Activated T-helper 1 cell treated with anti-CD3 and anti-CD28 coated beads, Interleukin-12 subunit alpha, Interleukin-12 subunit beta, Interleukin-2, Interleukin-4 antibody, amounts not matched to agents 30 ng/mL and 10 ng/mL and 1 ng/mL, durations not matched to agents 14 hours and 24 hours and 36 hours (primary cell): ENCODE measurements around the gene BYSL. TPM values are rescaled to one million over a fixed set of nuclear protein-coding genes. Genes with fewer than 3 reads are reported as not detected.

Experiments used
- DNase-seq: peaks from one replicate; pipeline ENCODE4 v3.0.0; 2021; ENCODE audit warnings: low spot score
- H3K27ac Mint-ChIP-seq: one replicate; pipeline ENCODE4 v1.8.0; 2021; ENCODE audit warnings: mild to moderate bottlenecking, mixed read lengths
- H3K27me3 Mint-ChIP-seq: one replicate; pipeline ENCODE4 v1.8.0; 2022; ENCODE audit warnings: mild to moderate bottlenecking, moderate library complexity, mixed read lengths; ENCODE audit not compliant: insufficient read depth
- H3K36me3 Mint-ChIP-seq: one replicate; pipeline ENCODE4 v1.8.0; 2021; ENCODE audit warnings: low read depth, mixed read lengths
- H3K4me1 Mint-ChIP-seq: one replicate; pipeline ENCODE4 v1.8.0; 2021; ENCODE audit warnings: low read depth, mixed read lengths
- H3K4me3 Mint-ChIP-seq: one replicate; pipeline ENCODE4 v1.8.0; 2021; ENCODE audit warnings: mild to moderate bottlenecking, moderate library complexity, mixed read lengths
- H3K9me3 Mint-ChIP-seq: one replicate; pipeline ENCODE4 v1.8.0; 2021; ENCODE audit warnings: mixed read lengths
- intact Hi-C: fragments of 100-400 bp; cut with micrococcal nuclease; formaldehyde crosslinking; loops from one replicate; pipeline ENCODE4 v1.15.1; 2024
- total RNA-seq: library from RNA; stranded (reverse); gene quantifications from 2 replicates; pipeline ENCODE4 v1.2.3, GENCODE V29; 2022

Gene BYSL
- total RNA-seq, 1 donor from 2014 or later = 88.5 TPM

GRCh38 chr6:41927253-41927652 lies 6.0 kb downstream of the BYSL start:
- Mint-ChIP-seq H3K27ac (no peak overlapping the region), H3K27me3 (no peaks in the 10 kb centered on the region), H3K4me1 (peaks cover 52% of the 10 kb centered on the region), H3K36me3 (peaks cover 58% of the 10 kb centered on the region), H3K4me3 (no peak overlapping the region), H3K9me3 (no peaks in the 10 kb centered on the region)
- intact Hi-C loops = loop anchor here (10.0 kb wide), 1 partner anchor 638 kb away; the partner anchor contains the start of gene UBR2
- no peak for DNase-seq

DNA sequence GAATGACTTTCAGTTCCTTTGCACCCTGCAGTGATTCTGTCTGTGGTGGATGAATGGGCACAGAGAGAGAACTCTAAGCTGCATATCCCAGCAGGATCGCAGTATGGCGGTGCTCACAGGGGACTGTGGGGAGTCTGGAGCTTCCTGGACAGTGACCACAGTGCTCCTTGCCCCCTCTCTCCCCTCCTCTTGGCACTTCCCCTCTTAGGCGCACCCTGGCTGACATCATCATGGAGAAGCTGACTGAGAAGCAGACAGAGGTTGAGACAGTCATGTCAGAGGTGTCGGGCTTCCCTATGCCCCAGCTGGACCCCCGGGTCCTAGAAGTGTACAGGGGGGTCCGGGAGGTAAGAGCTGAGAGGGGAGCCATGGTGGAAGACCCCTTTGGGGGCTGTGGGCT lies 8.6 kb downstream of the BYSL start:
- H3K27ac Mint-ChIP-seq = no peak overlapping the region
- H3K27me3 Mint-ChIP-seq = no peaks in the 10 kb centered on the region
- intact Hi-C loops = loop anchor here (10.0 kb wide), 1 partner anchor 635 kb away; the partner anchor contains the start of gene UBR2

DNA sequence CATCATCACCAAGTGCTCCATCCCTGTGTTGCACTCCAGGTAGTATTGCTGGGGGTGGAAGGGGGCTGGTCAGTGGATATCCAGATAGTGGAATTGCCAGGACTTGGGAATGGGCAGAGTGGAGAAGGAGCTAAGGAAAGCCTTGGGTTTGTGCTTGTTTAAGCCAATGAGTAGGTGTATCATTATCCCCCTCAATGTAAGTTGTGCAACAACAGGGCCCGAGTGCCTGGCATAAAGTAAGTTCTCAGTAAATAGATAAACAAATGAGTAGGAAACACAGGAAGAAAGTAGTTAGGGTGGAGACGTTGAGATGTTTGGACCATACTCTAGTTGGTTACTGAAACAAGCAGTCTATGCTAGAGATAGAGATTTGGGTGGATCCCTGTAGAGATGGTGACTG lies 10.5 kb downstream of the BYSL start:
- Mint-ChIP-seq H3K4me3 (no peak overlapping the region), H3K27me3 (no peaks in the 10 kb centered on the region), H3K27ac (peak overlapping the region; percentile 32), H3K36me3 (peaks cover 60% of the 10 kb centered on the region), H3K9me3 (no peaks in the 10 kb centered on the region), H3K4me1 (peaks cover 58% of the 10 kb centered on the region)
- DNase-seq = no peak
- intact Hi-C loops = no loop called here

More for the DNA sequence above, 8.6 kb downstream of the BYSL start:
- Mint-ChIP-seq H3K4me3 (no peak overlapping the region), H3K36me3 (peaks cover 54% of the 10 kb centered on the region), H3K9me3 (no peaks in the 10 kb centered on the region), H3K4me1 (peaks cover 46% of the 10 kb centered on the region)
- no peak for DNase-seq

- intact Hi-C loops = no loop called here
- H3K27me3 Mint-ChIP-seq = no peaks in the 10 kb centered on the region
These were observed 11.1 kb downstream of the BYSL start for GRCh38 chr6:41932378-41932777.

DNA sequence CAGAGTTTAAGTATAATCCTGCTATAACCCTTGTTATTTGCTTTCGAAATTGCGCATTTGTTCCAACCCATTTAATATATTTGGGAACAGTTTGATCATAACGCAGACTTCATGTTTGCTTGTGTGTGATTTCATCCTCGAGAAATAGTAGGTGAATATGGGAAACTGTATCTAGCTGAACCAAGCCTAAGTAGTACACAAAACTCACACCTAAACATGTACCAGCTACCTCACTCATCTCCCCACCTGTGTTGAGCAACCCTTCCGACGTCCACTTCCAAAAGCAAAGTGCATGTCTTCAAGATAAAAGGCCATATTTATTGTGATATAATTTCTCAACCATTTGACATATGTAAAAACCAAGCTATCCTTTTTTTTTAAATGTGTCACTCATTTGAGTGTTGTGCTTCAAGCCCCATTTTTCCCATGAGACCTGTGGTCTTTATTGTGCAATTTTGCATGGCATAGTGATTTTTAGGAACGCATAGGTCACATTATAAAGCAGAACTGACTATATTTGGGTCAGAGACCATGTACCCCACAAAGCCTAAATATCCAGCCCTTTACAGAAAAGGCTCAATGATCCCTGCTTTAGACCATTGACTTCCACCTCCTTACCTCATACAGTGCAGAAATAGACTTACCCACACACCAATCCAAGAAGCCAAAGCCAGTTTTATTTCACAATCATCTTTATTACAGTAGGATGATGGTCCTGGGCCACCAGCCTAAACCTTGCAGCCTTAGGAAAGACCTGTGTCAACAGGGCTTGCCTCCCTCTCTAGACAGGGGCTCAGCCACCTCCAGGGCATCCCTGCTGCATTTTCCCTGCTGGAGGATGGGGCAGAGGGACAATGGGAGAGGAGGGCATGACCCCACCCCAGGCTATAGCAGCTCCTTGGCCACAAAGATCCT lies 13.2 kb downstream of the BYSL start:
- Mint-ChIP-seq H3K4me3 (peak overlapping the region; percentile 99), H3K4me1 (peaks cover 70% of the 10 kb centered on the region)
- intact Hi-C loops = loop anchor here (5.0 kb wide), 1 partner anchor 283 kb away; the partner anchor contains the start of gene MRPS10

More at GRCh38 chr6:41932378-41932777, 11.1 kb downstream of the BYSL start:
- Mint-ChIP-seq H3K27ac (no peak overlapping the region), H3K4me3 (no peak overlapping the region), H3K36me3 (peaks cover 63% of the 10 kb centered on the region), H3K4me1 (peaks cover 61% of the 10 kb centered on the region), H3K9me3 (no peaks in the 10 kb centered on the region)
- DNase-seq = no peak

DNA sequence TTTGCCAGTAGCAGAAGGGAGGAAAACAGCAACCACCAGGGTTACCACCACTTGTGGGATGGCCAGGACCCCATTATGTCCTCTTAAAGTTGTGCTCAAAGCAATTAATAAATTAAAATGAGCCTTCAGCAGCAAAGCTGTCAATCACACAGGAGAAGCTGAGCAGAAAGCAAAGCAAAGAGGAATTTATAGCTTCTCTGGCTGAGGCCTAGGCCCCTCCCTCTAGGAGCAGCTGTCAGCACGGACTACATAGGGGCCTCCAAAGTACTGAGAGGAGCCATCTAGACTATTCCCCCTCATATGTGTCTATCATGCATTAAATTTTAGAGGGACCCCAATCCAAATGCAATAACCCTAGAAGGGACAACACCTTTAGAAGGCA lies 13.9 kb downstream of the BYSL start:
- H3K27me3 Mint-ChIP-seq = no peaks in the 10 kb centered on the region

More for the DNA sequence above, 13.2 kb downstream of the BYSL start:
- peak overlapping the region; percentile 79 for H3K27ac Mint-ChIP-seq
- H3K27me3 Mint-ChIP-seq = no peaks in the 10 kb centered on the region
- no peaks in the 10 kb centered on the region for H3K9me3 Mint-ChIP-seq
- DNase-seq = no peak
- peaks cover 62% of the 10 kb centered on the region for H3K36me3 Mint-ChIP-seq

GRCh38 chr6:41935685-41936072 lies 14.4 kb downstream of the BYSL start:
- peaks cover 77% of the 10 kb centered on the region for H3K4me1 Mint-ChIP-seq

More for the DNA sequence above, 13.9 kb downstream of the BYSL start:
- peaks cover 65% of the 10 kb centered on the region for H3K36me3 Mint-ChIP-seq
- H3K27ac Mint-ChIP-seq = peak overlapping the region; percentile 79
- intact Hi-C loops = loop anchor here (5.0 kb wide), 1 partner anchor 282 kb away; the partner anchor contains the start of gene MRPS10
- peak overlapping the region; percentile 99 for H3K4me3 Mint-ChIP-seq
- peaks cover 76% of the 10 kb centered on the region for H3K4me1 Mint-ChIP-seq
- H3K9me3 Mint-ChIP-seq = no peaks in the 10 kb centered on the region
- DNase-seq = no peak

DNA sequence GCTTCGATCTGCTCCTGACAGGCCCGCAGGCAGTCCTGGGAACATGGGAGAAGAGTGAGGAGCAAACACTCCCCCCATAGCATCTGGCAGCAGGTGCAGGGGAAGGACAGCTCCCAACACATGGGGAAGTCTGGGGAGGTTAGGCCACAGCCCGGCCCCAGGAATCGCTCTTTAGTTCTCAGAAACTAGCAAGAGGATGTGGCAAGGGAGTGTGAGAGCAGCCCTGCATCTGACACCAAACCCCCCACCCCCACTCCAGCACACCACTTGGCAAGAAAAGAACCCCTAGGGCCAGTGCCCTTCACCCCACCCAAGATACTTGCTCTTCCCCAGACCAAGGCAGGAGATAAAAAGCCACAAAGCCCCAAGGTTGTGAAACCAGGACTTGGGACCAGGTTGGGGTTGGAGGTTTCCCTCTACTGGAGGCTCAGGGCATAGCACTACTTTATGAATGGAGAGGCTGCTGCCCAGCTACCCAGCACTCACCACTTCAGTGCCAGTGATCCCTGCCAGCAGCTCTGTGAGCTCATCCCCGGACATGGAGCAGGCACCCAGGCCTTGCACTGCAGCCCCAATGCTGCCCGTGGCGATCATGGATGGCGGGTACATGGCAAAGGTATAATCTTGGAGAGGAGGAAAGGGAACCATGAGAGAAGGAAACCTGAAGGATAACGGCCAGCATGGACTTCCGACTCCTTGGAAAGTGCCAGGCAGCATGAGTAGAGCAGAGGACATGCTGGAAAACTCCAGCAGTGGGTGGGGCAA lies 15.0 kb downstream of the BYSL start:
- peak overlapping the region; percentile 84 for H3K27ac Mint-ChIP-seq
- no peaks in the 10 kb centered on the region for H3K9me3 Mint-ChIP-seq
- DNase-seq = peak; percentile 83
- intact Hi-C loops = loop anchor here (1.0 to 5.0 kb wide), 10 partner anchors 15 to 281 kb away; partner anchors contain the start of genes BYSL, MED20, MRPS10 and TOMM6
- H3K4me1 Mint-ChIP-seq = peaks cover 77% of the 10 kb centered on the region
- H3K27me3 Mint-ChIP-seq = no peaks in the 10 kb centered on the region
- H3K36me3 Mint-ChIP-seq = peaks cover 64% of the 10 kb centered on the region
- H3K4me3 Mint-ChIP-seq = peak overlapping the region; percentile 99

More at GRCh38 chr6:41935685-41936072, 14.4 kb downstream of the BYSL start:
- Mint-ChIP-seq H3K36me3 (peaks cover 68% of the 10 kb centered on the region), H3K27ac (peak overlapping the region; percentile 84), H3K9me3 (no peaks in the 10 kb centered on the region), H3K4me3 (peak overlapping the region; percentile 99), H3K27me3 (no peaks in the 10 kb centered on the region)
- intact Hi-C loops = loop anchor here (1.0 to 5.0 kb wide), 10 partner anchors 14 to 282 kb away; partner anchors contain the start of genes BYSL, MED20, MRPS10 and TOMM6
- no peak for DNase-seq

- no peak for DNase-seq
- peaks cover 54% of the 10 kb centered on the region for H3K36me3 Mint-ChIP-seq
- intact Hi-C loops = loop anchor here (2.0 to 5.0 kb wide), 3 partner anchors 21 to 280 kb away; partner anchors contain the start of gene MRPS10
- H3K27me3 Mint-ChIP-seq = no peaks in the 10 kb centered on the region
- H3K4me3 Mint-ChIP-seq = peak overlapping the region; percentile 99
- no peaks in the 10 kb centered on the region for H3K9me3 Mint-ChIP-seq
- peak overlapping the region; percentile 53 for H3K27ac Mint-ChIP-seq
- peaks cover 74% of the 10 kb centered on the region for H3K4me1 Mint-ChIP-seq
These were observed 16.2 kb downstream of the BYSL start for GRCh38 chr6:41937472-41937860.

DNA sequence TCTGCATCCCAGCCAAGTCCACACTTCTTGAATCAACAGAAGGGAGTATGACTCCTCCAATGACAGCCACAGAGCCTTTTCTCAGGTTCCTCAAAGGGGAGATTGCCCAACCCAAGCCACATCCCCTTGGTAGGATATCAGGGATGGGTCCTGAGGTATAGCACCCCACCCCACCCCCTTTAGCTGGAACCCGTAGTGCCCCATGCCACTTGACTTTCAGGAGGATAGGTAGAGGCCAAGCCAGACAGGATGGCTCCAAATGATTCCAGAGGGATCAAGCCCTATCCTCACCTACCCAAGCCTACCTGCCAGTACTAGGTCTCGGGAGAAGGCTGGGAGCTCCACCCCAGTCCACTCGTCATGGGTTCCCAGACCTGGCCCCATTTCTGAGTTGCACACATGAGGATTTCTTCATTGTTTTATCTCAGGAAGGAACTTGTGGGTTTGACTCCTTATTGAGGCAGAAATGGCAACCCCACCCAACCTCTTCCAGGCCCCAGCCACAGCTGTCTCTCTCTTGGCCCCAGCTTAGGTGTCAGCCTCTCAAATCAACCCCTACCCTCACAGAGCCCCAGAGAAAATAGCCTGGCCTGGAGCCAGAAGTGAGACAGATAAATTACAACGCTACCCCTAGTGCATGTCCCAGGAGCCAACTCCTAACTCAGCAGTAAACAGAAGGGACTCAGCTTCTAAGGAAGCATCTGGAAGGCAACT lies 16.7 kb downstream of the BYSL start:
- Mint-ChIP-seq H3K27ac (peak overlapping the region; percentile 53), H3K36me3 (peaks cover 49% of the 10 kb centered on the region), H3K27me3 (no peaks in the 10 kb centered on the region), H3K4me3 (peak overlapping the region; percentile 99), H3K9me3 (no peaks in the 10 kb centered on the region), H3K4me1 (peaks cover 69% of the 10 kb centered on the region)
- intact Hi-C loops = loop anchor here (2.0 to 5.0 kb wide), 3 partner anchors 21 to 279 kb away; partner anchors contain the start of gene MRPS10
- DNase-seq = no peak

GRCh38 chr6:41938590-41939175 lies 17.4 kb downstream of the BYSL start:
- no peaks in the 10 kb centered on the region for H3K9me3 Mint-ChIP-seq
- intact Hi-C loops = loop anchor here (5.0 kb wide), 1 partner anchor 279 kb away; the partner anchor contains the start of gene MRPS10
- no peak for DNase-seq
- H3K27me3 Mint-ChIP-seq = no peaks in the 10 kb centered on the region
- peaks cover 67% of the 10 kb centered on the region for H3K4me1 Mint-ChIP-seq
- peaks cover 48% of the 10 kb centered on the region for H3K36me3 Mint-ChIP-seq
- peak overlapping the region; percentile 94 for H3K27ac Mint-ChIP-seq
- peak overlapping the region; percentile 99 for H3K4me3 Mint-ChIP-seq
